ENCODE data around the gene CD47. TPM values are rescaled to one million over a fixed set of nuclear protein-coding genes. Genes with fewer than 3 reads are reported as not detected.

Gene CD47
- polyA plus RNA-seq, 1 of the 3 experiments (the other 2 are of a cell fraction) = 19.6 TPM

DNA sequence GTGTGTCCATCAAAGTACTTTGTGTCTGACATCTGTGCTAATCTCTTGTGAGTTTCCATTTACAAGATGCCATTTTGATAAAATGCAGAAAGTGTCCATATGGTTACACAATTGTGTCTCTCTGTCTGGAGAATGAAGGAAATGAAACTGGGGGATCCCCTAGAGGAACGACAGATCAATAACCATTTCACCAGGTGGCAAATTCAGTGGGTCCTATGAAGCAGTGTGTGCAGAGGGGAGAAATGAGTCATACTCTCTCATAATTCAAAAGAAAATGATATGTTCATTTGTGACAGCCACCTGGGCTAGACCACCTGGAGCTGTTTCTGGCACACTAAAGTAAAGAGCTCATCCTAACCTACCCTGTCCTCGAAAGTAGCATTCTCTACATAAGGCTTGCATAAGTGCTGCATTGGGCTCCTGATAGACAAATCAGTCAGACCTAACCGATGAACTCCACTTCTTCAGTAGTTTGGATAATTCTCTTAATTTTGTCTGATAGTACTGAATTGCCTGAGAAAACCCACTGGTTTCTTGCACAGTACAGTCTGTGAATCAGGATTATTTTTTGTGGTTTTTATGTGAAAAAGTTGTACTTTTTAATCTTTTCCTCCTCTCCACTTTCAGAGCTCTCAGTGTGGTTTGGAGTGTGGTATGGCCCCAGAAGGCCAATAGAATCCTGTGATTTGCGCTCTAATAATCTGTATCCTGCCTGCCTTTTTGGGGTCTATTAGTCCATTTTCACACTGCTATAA lies 10.3 kb upstream of the CD47 start (continued):
- TF ChIP-seq, protein P1, sequence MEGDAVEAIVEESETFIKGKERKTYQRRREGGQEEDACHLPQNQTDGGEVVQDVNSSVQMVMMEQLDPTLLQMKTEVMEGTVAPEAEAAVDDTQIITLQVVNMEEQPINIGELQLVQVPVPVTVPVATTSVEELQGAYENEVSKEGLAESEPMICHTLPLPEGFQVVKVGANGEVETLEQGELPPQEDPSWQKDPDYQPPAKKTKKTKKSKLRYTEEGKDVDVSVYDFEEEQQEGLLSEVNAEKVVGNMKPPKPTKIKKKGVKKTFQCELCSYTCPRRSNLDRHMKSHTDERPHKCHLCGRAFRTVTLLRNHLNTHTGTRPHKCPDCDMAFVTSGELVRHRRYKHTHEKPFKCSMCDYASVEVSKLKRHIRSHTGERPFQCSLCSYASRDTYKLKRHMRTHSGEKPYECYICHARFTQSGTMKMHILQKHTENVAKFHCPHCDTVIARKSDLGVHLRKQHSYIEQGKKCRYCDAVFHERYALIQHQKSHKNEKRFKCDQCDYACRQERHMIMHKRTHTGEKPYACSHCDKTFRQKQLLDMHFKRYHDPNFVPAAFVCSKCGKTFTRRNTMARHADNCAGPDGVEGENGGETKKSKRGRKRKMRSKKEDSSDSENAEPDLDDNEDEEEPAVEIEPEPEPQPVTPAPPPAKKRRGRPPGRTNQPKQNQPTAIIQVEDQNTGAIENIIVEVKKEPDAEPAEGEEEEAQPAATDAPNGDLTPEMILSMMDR (IDR thresholded peaks at IDR 0.05) = no peak
- TF ChIP-seq CHD2 (IDR thresholded peaks at IDR 0.05; ENCODE audit: low read length, partially characterized antibody) = no peak
- no peak for TF ChIP-seq MEF2A (IDR thresholded peaks at IDR 0.05; ENCODE audit: borderline replicate concordance, low read depth)
- TF ChIP-seq GABPA (IDR thresholded peaks at IDR 0.05; ENCODE audit: low read depth) = no peak
- no peak for TF ChIP-seq NFIC (IDR thresholded peaks at IDR 0.05; ENCODE audit: borderline replicate concordance)
- TF ChIP-seq NRF1 (IDR thresholded peaks at IDR 0.05; ENCODE audit: low read depth, low read length) = no peak
- TF ChIP-seq, protein P2, sequence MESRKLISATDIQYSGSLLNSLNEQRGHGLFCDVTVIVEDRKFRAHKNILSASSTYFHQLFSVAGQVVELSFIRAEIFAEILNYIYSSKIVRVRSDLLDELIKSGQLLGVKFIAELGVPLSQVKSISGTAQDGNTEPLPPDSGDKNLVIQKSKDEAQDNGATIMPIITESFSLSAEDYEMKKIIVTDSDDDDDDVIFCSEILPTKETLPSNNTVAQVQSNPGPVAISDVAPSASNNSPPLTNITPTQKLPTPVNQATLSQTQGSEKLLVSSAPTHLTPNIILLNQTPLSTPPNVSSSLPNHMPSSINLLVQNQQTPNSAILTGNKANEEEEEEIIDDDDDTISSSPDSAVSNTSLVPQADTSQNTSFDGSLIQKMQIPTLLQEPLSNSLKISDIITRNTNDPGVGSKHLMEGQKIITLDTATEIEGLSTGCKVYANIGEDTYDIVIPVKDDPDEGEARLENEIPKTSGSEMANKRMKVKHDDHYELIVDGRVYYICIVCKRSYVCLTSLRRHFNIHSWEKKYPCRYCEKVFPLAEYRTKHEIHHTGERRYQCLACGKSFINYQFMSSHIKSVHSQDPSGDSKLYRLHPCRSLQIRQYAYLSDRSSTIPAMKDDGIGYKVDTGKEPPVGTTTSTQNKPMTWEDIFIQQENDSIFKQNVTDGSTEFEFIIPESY (IDR thresholded peaks at IDR 0.05; ENCODE audit: borderline replicate concordance, low read depth) = no peak
- no peak for TF ChIP-seq TEAD4 (IDR thresholded peaks at IDR 0.05; ENCODE audit: borderline replicate concordance, insufficient read depth)

DNA sequence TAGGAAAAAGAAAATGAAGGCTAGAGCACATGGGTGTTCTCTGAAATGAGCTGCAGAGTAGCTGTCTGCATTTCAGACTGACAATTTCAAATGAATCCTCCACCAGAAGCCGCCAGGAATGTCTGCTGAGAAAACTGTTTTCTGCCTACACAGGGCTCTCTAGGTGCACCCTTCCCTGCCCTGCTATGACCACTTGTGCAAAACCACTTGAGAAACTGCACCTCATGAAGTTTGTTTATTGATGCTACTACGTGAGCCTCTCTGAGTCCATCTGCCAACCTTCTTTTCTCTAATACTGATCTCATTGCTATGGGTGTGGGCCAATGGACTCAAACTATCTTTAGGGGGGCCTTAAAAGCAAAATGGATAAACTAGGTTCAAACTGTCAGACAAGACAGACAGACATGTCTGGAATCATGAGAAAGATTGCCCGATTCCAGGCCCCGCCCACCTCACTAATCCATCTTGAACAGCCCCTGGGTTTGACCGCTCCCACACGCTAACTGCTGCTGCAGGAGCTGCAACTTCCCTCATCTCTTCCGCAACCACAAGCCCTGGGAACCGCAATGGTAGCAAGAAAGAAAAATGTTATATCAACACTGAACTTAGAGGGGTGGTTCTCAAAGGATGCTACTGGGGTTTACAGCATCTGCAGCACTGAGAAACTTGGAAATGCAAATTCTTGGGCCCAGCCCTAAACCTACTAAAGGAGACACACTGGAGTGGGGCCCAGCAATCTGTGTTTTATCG lies 9.0 kb upstream of the CD47 start:
- CTCF ChIA-PET = interaction anchor here (1.1 kb wide), 1 partner anchor 18 kb away, joined by 3 read pairs; no protein-coding TSS in a partner anchor
- POLR2A ChIA-PET = no interaction called here
- H4K20me1 ChIP-seq (ENCODE audit: insufficient read depth) = no peaks in the 10 kb centered on the region

More for the DNA sequence above, 9.0 kb upstream of the CD47 start:
- Histone ChIP-seq H3K36me3 (replicated peaks in 1 of 2; ENCODE audit: control insufficient read depth in 1 of 2, insufficient read depth in 2 of 2, low read length in 1 of 2) (no peaks in the 10 kb centered on the region), H3K4me1 (ENCODE audit: control insufficient read depth in 1 of 2, insufficient read depth in 2 of 2, low read depth in 1 of 2, low read length in 1 of 2) (peaks cover 0 to 8% of the 10 kb centered on the region in 2 experiments; a peak in 2 of 4 replicates), H3F3A (replicated peaks; ENCODE audit: insufficient read depth) (no peaks in the 10 kb centered on the region), H3K9me3 (no peaks in the 10 kb centered on the region), H3K4me2 (no peak overlapping the region), H3K27ac (ENCODE audit: low read depth in 2 of 2, low read length in 1 of 2) (no peak overlapping the region), H3K9ac (no peak overlapping the region), H3K4me3 (ENCODE audit: low read depth in 2 of 2, low read length in 1 of 2) (no peak overlapping the region), H3K9me2 (no peaks in the 10 kb centered on the region), H3K79me2 (ENCODE audit: insufficient read depth) (no peaks in the 10 kb centered on the region), H2AFZ (ENCODE audit: low read depth) (no peak overlapping the region), H3K27me3 (ENCODE audit: insufficient read depth) (no peaks in the 10 kb centered on the region)
- TF ChIP-seq NFIC (IDR thresholded peaks at IDR 0.05; ENCODE audit: borderline replicate concordance) = no peak
- no peak for TF ChIP-seq GATA2 (CRISPR knock-in tag; IDR thresholded peaks at IDR 0.05)
- no peak for TF ChIP-seq NRF1 (IDR thresholded peaks at IDR 0.05; ENCODE audit: low read depth, low read length)
- TF ChIP-seq, protein P3, sequence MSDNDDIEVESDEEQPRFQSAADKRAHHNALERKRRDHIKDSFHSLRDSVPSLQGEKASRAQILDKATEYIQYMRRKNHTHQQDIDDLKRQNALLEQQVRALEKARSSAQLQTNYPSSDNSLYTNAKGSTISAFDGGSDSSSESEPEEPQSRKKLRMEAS (IDR thresholded peaks at IDR 0.05; ENCODE audit: low read depth) = no peak
- no peak for TF ChIP-seq ELF1 (IDR thresholded peaks at IDR 0.05)
- TF ChIP-seq MXI1 (IDR thresholded peaks at IDR 0.05; ENCODE audit: low read depth, low read length) = no peak
- TF ChIP-seq JUND (IDR thresholded peaks at IDR 0.05) = no peak
- TF ChIP-seq FOSL2 (IDR thresholded peaks at IDR 0.05; ENCODE audit: borderline replicate concordance, low read depth) = no peak
- WGBS (ENCODE audit: low lambda C conversion rate) = 91% methylated on average over 9 of the region's 9 CpGs
- DNase-seq = no peak

Measured in SK-N-SH (cell line).